ENCODE data around the gene CDA. TPM values are rescaled to one million over a fixed set of nuclear protein-coding genes. Genes with fewer than 3 reads are reported as not detected.
A peak's percentile ranks its signal among the peaks of the same experiment; 100 is the strongest.

The CDA gene
- total RNA-seq, 2 donors from 2014 or later, result 29.1 to 110 TPM

- H3K27ac ChIP-seq, result no peak overlapping the region
- no peak for DNase-seq
- H3K4me3 ChIP-seq, result no peak overlapping the region
- no peak overlapping the region for H3K9ac ChIP-seq (ENCODE audit: low read depth in 2 of 2, low read length in 2 of 2)
- TF ChIP-seq CTCF (IDR thresholded peaks at IDR 0.05), result no peak
- peaks cover 25% of the 10 kb centered on the region for H3K36me3 ChIP-seq
- H3K4me1 ChIP-seq, result no peaks in the 10 kb centered on the region
- no peaks in the 10 kb centered on the region for H3K27me3 ChIP-seq
- intact Hi-C loops (cut with DNase I), result no loop called here
- H3K9me3 ChIP-seq, result no peaks in the 10 kb centered on the region
Measured at GRCh38 chr1:20654104-20654690, 65.3 kb downstream of the CDA start.

- no peak for DNase-seq
- TF ChIP-seq CTCF (IDR thresholded peaks at IDR 0.05), result no peak
- Histone ChIP-seq H3K4me3 (no peak overlapping the region), H3K9me3 (no peaks in the 10 kb centered on the region), H3K27ac (no peak overlapping the region), H3K9ac (ENCODE audit: low read depth in 2 of 2, low read length in 2 of 2) (no peak overlapping the region), H3K36me3 (peaks cover 25% of the 10 kb centered on the region), H3K4me1 (no peaks in the 10 kb centered on the region), H3K27me3 (no peaks in the 10 kb centered on the region)
- intact Hi-C loops (cut with DNase I), result no loop called here
Measured at GRCh38 chr1:20657024-20657423, 68.1 kb downstream of the CDA start.

DNA sequence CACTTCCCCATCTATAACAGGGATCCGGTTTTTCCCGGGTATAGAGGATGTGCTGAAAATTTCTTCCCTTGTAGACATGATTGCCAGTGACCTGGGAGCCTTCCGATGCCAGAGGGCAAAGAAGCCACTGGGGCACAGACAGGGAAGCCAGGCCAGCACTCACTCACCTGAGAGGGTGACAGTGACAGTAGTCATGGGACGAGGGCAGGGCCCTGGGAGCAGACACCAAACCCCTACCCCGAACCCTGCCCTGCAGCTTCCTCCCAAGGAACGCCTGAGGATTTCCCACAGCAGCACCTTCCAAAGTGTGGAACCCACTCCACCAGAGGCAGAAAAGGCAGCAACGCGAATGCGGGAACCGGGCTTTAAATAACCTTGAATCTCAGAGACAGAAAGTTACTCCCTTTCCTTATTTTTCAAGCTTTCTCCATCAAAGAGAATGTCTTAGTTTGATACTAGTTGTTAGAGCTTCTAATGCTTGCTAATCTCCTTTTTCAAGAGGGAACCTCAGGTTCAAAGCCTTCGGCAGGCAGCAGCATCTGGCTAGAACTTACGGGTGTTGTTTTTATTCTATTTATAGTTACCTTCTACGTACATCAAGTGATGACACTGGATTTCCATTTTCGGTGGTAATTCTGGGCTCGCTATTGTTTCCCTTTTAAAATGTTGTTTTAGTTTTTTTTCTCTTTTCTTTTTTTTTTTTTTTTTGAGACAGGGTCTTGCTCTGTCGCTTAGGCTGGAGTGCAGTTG is 69.4 kb downstream of the CDA start:
- intact Hi-C loops (cut with DNase I), result no loop called here
- no peaks in the 10 kb centered on the region for H3K9me3 ChIP-seq
- H3K9ac ChIP-seq (ENCODE audit: low read depth in 2 of 2, low read length in 2 of 2), result no peak overlapping the region
- H3K27ac ChIP-seq, result no peak overlapping the region
- DNase-seq, result no peak
- H3K4me1 ChIP-seq, result no peaks in the 10 kb centered on the region
- TF ChIP-seq CTCF (IDR thresholded peaks at IDR 0.05), result no peak
- no peak overlapping the region for H3K4me3 ChIP-seq
- no peaks in the 10 kb centered on the region for H3K27me3 ChIP-seq
- peaks cover 19% of the 10 kb centered on the region for H3K36me3 ChIP-seq

DNA sequence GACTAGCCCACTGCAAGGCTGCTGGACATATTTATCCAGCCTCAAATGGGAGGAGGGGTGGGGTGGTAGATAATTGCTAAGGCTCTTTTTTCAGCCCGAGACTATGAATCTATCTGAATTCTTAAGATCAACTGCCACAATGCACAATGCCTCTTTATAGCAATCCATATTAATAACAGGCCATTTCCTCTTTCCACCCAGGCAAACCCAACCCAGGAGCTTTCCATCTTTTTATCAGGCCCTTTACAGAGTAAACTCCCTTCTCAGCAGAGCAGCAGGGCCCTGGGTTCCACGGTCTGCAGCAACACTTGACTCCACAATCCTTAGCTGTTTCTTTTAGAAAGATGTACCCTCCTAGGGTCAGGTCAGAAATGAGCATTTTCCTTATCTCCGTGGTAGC is 71.5 kb downstream of the CDA start:
- no peak overlapping the region for H3K27ac ChIP-seq
- no peak for DNase-seq
- no peaks in the 10 kb centered on the region for H3K27me3 ChIP-seq
- intact Hi-C loops (cut with DNase I), result no loop called here
- peak overlapping the region; percentile 96 for H3K4me3 ChIP-seq
- no peaks in the 10 kb centered on the region for H3K4me1 ChIP-seq
- TF ChIP-seq CTCF (IDR thresholded peaks at IDR 0.05), result no peak
- peaks cover 19% of the 10 kb centered on the region for H3K36me3 ChIP-seq
- H3K9me3 ChIP-seq, result no peaks in the 10 kb centered on the region
- H3K9ac ChIP-seq (ENCODE audit: low read depth in 2 of 2, low read length in 2 of 2), result peak overlapping the region; percentile 79 to 96

DNA sequence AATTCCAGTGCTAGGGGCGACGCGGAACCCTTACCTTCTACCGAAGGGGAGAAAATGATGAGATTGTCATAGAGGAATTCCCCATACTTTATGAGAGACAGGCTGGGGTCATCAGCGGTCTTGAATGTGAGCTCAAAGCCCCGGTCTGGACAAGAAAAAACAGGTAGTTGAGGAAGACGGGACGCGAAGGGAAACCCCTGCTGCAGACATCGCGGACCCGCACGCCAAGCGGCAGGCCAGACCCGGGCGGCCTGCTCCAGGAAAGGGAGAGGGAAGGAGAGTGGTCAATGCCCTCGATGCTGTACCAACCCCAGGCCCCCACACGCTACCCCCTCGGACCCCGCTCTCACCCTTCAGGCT is 71.9 kb downstream of the CDA start:
- Histone ChIP-seq H3K9ac (ENCODE audit: low read depth in 2 of 2, low read length in 2 of 2) (peak overlapping the region; percentile 79 to 96), H3K4me1 (no peaks in the 10 kb centered on the region), H3K36me3 (peaks cover 15% of the 10 kb centered on the region), H3K9me3 (no peaks in the 10 kb centered on the region), H3K27me3 (no peaks in the 10 kb centered on the region), H3K27ac (peak overlapping the region; percentile 47), H3K4me3 (peak overlapping the region; percentile 96)
- DNase-seq, result no peak
- intact Hi-C loops (cut with DNase I), result no loop called here
- no peak for TF ChIP-seq CTCF (IDR thresholded peaks at IDR 0.05)

Data from colonic mucosa (tissue), 4 donors.